HG03432 (cell line): ENCODE results near the gene CPEB1.
"Not testable (repeated sequence)": the region's sequence is repeated elsewhere in the genome, so short reads cannot be mapped to it uniquely, and the experiment has no call there.

Source experiments
- ATAC-seq: cut with Tn5 transposase; IDR thresholded peaks from one replicate; pipeline ENCODE4 v1.9.1; 2021; ENCODE audit warnings: mild to moderate bottlenecking, moderate library complexity; ENCODE audit not compliant: unreplicated experiment

CPEB1 gene

DNA sequence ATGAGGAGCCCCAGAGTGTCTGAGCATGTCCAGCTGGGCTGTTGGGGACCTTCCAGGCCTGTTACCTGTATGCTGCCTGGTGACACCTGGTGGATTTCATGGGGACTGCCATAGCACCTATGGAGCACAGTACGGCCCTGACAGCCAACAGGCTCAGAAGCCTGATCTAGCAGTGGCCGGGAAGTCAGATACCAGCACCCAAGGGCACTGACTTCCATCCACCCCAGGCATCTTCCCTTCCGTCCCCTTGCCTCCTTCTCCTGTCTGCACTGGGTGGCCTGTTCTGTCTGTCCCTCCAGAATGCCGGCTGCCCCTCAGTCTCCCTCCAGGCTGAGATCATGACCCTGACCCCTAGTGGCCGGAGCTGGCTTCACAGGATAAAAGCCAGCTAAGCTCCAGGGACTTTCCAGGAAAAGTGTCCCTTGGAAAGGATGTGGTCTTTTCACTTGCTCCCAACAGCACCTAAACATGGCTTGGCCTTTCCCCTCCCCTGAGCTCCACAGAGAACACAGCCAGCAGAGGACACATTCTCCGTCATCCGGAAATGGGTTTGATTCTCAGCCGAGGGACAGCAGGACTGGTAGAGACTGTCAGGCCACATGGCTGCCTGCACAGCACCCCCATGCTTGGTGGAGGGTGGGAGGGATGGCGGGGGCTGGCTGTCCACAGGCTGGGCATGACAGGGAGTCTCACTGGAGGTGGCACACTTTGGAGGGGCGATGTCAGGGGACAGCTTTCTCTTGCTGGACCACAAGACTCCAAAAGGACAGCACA, 116.4 kb downstream of the CPEB1 start:
- ATAC-seq, result peak; percentile 92

- no peak for ATAC-seq
These were observed 117.2 kb downstream of the CPEB1 start for GRCh38 chr15:82530006-82530405.

GRCh38 chr15:82513587-82513986, 133.6 kb downstream of the CPEB1 start:
- ATAC-seq, result not testable (repeated sequence)

DNA sequence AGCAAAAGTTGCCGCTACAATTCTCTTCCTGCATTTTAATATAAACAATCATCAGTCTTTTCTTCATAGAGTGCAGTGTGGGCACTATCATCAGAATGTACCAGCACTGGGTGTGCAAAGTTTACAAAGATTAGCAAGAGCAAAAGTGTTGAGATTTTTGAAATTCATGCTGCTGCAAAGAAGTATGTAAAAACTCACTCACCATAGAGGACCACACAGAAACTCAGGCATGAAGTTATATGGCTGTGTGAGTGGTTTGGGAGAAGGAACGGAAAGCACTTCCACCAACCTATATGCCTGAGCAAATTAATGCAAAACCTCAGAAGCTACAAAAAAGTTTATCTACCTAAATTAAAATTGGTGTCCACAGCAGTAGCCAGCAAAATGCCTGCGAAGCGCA, 139.5 kb downstream of the CPEB1 start:
- not testable (repeated sequence) for ATAC-seq

- ATAC-seq, result not testable (repeated sequence)
These were observed 140.1 kb downstream of the CPEB1 start for GRCh38 chr15:82507087-82507486.

- ATAC-seq, result not testable (repeated sequence)
These were observed 141.3 kb downstream of the CPEB1 start for GRCh38 chr15:82505842-82506241.

DNA sequence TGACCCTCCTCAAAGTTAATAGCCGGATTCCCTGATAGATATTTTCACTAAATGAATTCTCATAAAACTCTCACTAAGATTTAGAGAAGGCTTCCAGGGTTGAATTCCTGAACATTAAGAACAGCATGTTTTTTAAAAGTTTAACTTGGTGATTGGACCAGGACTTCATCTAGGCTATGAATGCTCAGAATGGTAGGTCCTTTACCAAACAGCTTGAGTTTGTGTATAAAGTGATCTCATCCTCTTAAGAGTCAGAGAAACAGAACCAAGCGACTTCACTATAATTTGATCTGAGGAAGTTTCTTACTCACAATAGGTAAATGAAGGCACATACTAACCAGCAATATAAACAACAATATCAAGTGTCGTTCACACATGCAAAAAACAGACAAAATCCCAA, 143.1 kb downstream of the CPEB1 start:
- ATAC-seq, result not testable (repeated sequence)

GRCh38 chr15:82502700-82503339, 144.3 kb downstream of the CPEB1 start:
- peak; percentile 44 for ATAC-seq

DNA sequence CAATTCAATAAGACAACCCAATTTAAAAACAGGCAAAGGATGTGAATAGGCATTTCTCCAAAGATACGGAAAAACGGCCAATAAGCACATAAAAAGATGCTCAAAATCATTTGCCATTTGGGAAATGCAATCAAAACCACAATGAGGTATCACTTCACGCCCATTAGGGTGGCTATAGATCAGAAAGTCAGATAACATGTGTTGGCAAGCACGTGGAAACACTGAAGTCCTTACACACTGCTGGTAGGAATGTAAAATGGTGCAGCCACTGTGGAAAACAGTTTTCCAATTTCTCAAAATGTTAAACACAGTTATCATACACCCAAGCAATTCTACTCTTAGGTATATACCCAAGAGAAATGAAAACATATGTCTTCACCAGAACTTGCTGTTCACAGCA, 146.4 kb downstream of the CPEB1 start:
- ATAC-seq, result not testable (repeated sequence)

DNA sequence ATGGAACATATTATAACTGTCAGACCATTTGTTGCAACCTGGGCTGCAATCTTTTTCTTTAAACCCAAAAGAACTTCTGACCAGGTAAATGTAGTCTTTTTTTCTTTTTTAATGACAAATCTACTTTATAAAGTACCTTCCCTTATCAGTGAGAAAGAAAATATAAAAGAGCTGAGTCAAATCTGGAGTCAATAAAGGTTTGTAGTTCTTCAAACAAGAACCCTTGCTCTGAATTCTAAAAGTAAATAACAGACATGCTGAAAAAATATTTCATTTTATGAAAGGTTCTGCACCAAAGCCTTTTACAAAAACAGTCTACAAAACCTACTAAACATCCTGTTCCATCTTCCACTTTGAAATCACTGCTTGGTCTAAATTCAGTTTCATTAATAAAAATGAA, 149.2 kb downstream of the CPEB1 start:
- ATAC-seq, result not testable (repeated sequence)
